Uterus (tissue), 2 donors: ENCODE data around the gene PLA2G6.

ENCODE experiments used
- CTCF ChIP-seq, 4 experiments: fragments of 200-600 bp in 2 of 4; fragments of 450-650 bp in 2 of 4; sonication (generic) in 2 of 4; IDR thresholded peaks; one replicate each; pipeline ENCODE4 v1.5.1; 2016 to 2019; ENCODE audit warnings: antibody characterized with exemption in 4 of 4, mild to moderate bottlenecking in 2 of 4, moderate library complexity in 1 of 4
- POLR2A ChIP-seq, 2 donors: fragments of 450-650 bp; IDR thresholded peaks; one replicate each; pipeline ENCODE4 v1.6.1; 2016; ENCODE audit warnings: antibody characterized with exemption in 2 of 2, mild to moderate bottlenecking in 1 of 2, moderate library complexity in 1 of 2

GRCh38 chr22:38087855-38088254, 93.8 kb downstream of the PLA2G6 start:
- no peak for TF ChIP-seq POLR2A (IDR thresholded peaks at IDR 0.05)
- TF ChIP-seq CTCF (IDR thresholded peaks at IDR 0.05), result no peak
